GM12878 (cell line): ENCODE results near the gene YAF2. TPM values are rescaled to one million over a fixed set of nuclear protein-coding genes. Genes with fewer than 3 reads are reported as not detected.

Source experiments
- ATAC-seq: fragments of 200-7000 bp; cut with Tn5 transposase; 3 replicates; pipeline ENCODE4 v1.9.1; 2020; ENCODE audit warnings: mild to moderate bottlenecking, moderate library complexity
- BruUV-seq: library from RNA; stranded (reverse); fragments of 400-500 nt; replicated peaks from 2 replicates; lab custom pipeline; 2021; lab: Mats Ljungman, UMichigan
- CTCF ChIA-PET: fragments of 300-600 bp; sonication (Branson Sonifier 250); formaldehyde crosslinking; extraction: SDS; loops from one replicate; lab custom pipeline; 2021; ENCODE audit warnings: inconsistent platforms; lab: Yijun Ruan, JAX
- POLR2A ChIA-PET: fragments of 350-600 bp; formaldehyde crosslinking; extraction: SDS; loops from one replicate; lab custom pipeline; 2021; ENCODE audit warnings: inconsistent platforms; lab: Charles Lee
- RAD21 ChIA-PET: fragments of 300-600 bp; sonication (Branson Sonifier 250); formaldehyde crosslinking; loops from one replicate; lab custom pipeline; 2023; ENCODE audit warnings: antibody characterized with exemption; ENCODE audit not compliant: unreplicated experiment; lab: Charles Lee
- SMC1A ChIA-PET: fragments of 300-600 bp; sonication (Branson Sonifier 250); formaldehyde crosslinking; loops from one replicate; lab custom pipeline; 2023; ENCODE audit not compliant: unreplicated experiment, uncharacterized antibody; lab: Charles Lee
- DNase-seq: peaks from one replicate; pipeline ENCODE4 v3.0.0-alpha.2; 2011; ENCODE audit warnings: low read depth, low spot score
- FAIRE-seq: peaks from 3 replicates; lab custom pipeline; 2011; peaks lifted over from hg19 to GRCh38; lab: Jason Lieb, UNC
- H2AFZ ChIP-seq: 2 replicates; pipeline ENCODE4 v1.6.0; 2011; ENCODE audit warnings: low read depth, low read length, control low read depth; ENCODE audit not compliant: control insufficient read depth
- H3K27ac ChIP-seq: 2 replicates; pipeline ENCODE4 v1.5.1; 2011; ENCODE audit warnings: control low read depth; ENCODE audit not compliant: control insufficient read depth, insufficient read depth
- H3K27me3 ChIP-seq, 2 experiments: replicated peaks in 1 of 2; 2 replicates each; pipeline versions ENCODE4 v1.6.0 to v1.6.1; 2011; ENCODE audit warnings: low read length in 1 of 2; ENCODE audit not compliant: control insufficient read depth in 2 of 2, insufficient read depth in 2 of 2
- H3K36me3 ChIP-seq, 2 experiments: 2 replicates each; pipeline ENCODE4 v1.5.1; 2011; ENCODE audit warnings: low read length in 1 of 2; ENCODE audit not compliant: control insufficient read depth in 2 of 2, insufficient read depth in 2 of 2
- H3K4me1 ChIP-seq: 2 replicates; pipeline ENCODE4 v1.6.1; 2011; ENCODE audit warnings: mild to moderate bottlenecking, low read length, moderate library complexity, mixed read lengths; ENCODE audit not compliant: control insufficient read depth, insufficient read depth
- H3K4me2 ChIP-seq: 2 replicates; pipeline ENCODE4 v1.6.0; 2011; ENCODE audit warnings: control low read depth; ENCODE audit not compliant: control insufficient read depth, insufficient read depth
- H3K4me3 ChIP-seq: fragments of 200-600 bp; sonication (generic); 2 replicates; pipeline ENCODE4 v1.5.1; 2016
- H3K79me2 ChIP-seq: 2 replicates; pipeline ENCODE4 v1.6.0; 2011; ENCODE audit warnings: low read length; ENCODE audit not compliant: control insufficient read depth, insufficient read depth
- H3K9ac ChIP-seq: 2 replicates; pipeline ENCODE4 v1.8.0; 2011; ENCODE audit warnings: low read length, control low read depth, mixed read lengths; ENCODE audit not compliant: control insufficient read depth, insufficient read depth
- H3K9me3 ChIP-seq: replicated peaks from 3 replicates; pipeline ENCODE4 v1.5.1; 2011; ENCODE audit warnings: mild to moderate bottlenecking, low read length; ENCODE audit not compliant: control insufficient read depth, insufficient read depth
- H4K20me1 ChIP-seq: 2 replicates; pipeline ENCODE4 v1.6.0; 2011; ENCODE audit not compliant: control insufficient read depth, insufficient read depth
- HCFC1 ChIP-seq: fragments of 150-350 bp; IDR thresholded peaks from 2 replicates; pipeline ENCODE4 v1.6.1; 2014; ENCODE audit warnings: low read length
- MXI1 ChIP-seq: fragments of 150-350 bp; IDR thresholded peaks from 2 replicates; pipeline ENCODE4 v1.6.1; 2011; ENCODE audit warnings: low read depth, mild to moderate bottlenecking, inconsistent platforms, low read length, improper control_type of control experiment
- SMAD5 ChIP-seq: IDR thresholded peaks from 2 replicates; pipeline ENCODE4 v1.6.1; 2016; ENCODE audit warnings: antibody characterized with exemption, low read depth
- SPI1 ChIP-seq: IDR thresholded peaks from 2 replicates; pipeline ENCODE4 v1.6.1; 2011; ENCODE audit warnings: low read depth, mild to moderate bottlenecking, low read length, moderate library complexity, borderline replicate concordance; ENCODE audit not compliant: insufficient read depth
- ZNF24 ChIP-seq: fragments of 450-650 bp; IDR thresholded peaks from 2 replicates; pipeline ENCODE4 v1.6.1; 2017; ENCODE audit warnings: antibody characterized with exemption, mild to moderate bottlenecking
- WGBS: methylation state at CpG from one replicate; pipeline ENCODE4 v1.1.6; 2016; ENCODE audit warnings: low lambda C conversion rate; ENCODE audit not compliant: insufficient replicate concordance, insufficient coverage; ENCODE audit errors: missing lambda C conversion rate; 5-methylcytosine and 5-hydroxymethylcytosine counted together
- in situ Hi-C: fragments of 300-500 bp; cut with MboI; formaldehyde crosslinking; loops from 9 replicates; pipeline ENCODE4 v1.14.3; 2018; ENCODE audit warnings: mixed read lengths
- intact Hi-C: fragments of 100-400 bp; cut with micrococcal nuclease; formaldehyde crosslinking; loops from one replicate; pipeline ENCODE4 v1.14.2; 2022; ENCODE audit not compliant: unreplicated experiment
- polyA plus RNA-seq, 11 experiments: library from polyadenylated mRNA; depleted of rRNA in 4 of 11; unstranded in 6 of 11; stranded (reverse) in 5 of 11; fragments of >200 nt; fragmentation: Nextera tagmentation in 4 of 11; fragmentation: Illumina TruSeq in 1 of 11; extraction: Ambion mirVana in 4 of 11; extraction: Trizol in 1 of 11; gene quantifications; 1 replicate in 1 of 11; 2 replicates in 10 of 11; pipeline versions ENCODE4 v1.2.1 to v1.2.3, GENCODE V29; 2011 to 2016; ENCODE audit warnings: inconsistent platforms in 2 of 11, missing spikeins in 2 of 11, low read depth in 1 of 11
- total RNA-seq, 4 experiments: library from RNA; depleted of rRNA in 3 of 4; stranded (reverse); fragments of >200 nt in 3 of 4; fragmentation: Illumina TruSeq in 1 of 4; extraction: Trizol in 1 of 4; gene quantifications; 2 replicates each; pipeline versions ENCODE4 v1.2.1 to v1.2.3, GENCODE V29; 2013 to 2021
- TF ChIP-seq, protein P1 (sequence below): fragments of 450-650 bp; IDR thresholded peaks from 2 replicates; pipeline ENCODE4 v1.6.1; 2016; ENCODE audit warnings: mild to moderate bottlenecking
- TF ChIP-seq, protein P2 (sequence below): fragments of 450-650 bp; IDR thresholded peaks from 2 replicates; pipeline ENCODE4 v1.6.1; 2018; ENCODE audit warnings: mild to moderate bottlenecking, low read depth, moderate library complexity; ENCODE audit not compliant: partially characterized antibody

The YAF2 gene
- total and polyA plus RNA-seq, 10 of the 15 experiments (the other 5 are each of a cell fraction or from before 2014, with no cell fraction given), result 18.8 to 36.6 (median 23.0) TPM

DNA sequence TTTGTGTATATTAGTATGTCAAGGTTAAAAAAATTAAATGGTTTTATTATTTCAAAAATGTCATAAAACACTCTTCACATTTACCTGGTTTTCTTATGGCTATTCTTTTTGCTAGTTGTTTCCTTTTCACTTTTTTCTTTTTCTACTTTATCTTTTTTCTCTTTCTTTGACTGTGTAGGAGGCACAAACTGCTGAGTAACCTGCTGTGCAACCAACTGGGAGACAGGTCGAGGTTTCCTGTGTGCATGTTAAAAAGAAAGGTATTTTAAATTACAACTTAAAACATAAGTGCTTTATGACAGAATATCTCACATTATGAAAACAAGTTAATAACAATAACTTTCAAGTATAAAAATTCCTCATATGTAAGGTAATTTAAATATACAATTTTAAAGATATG lies 76.5 kb downstream of the YAF2 start (continued):
- TF ChIP-seq, protein P1, sequence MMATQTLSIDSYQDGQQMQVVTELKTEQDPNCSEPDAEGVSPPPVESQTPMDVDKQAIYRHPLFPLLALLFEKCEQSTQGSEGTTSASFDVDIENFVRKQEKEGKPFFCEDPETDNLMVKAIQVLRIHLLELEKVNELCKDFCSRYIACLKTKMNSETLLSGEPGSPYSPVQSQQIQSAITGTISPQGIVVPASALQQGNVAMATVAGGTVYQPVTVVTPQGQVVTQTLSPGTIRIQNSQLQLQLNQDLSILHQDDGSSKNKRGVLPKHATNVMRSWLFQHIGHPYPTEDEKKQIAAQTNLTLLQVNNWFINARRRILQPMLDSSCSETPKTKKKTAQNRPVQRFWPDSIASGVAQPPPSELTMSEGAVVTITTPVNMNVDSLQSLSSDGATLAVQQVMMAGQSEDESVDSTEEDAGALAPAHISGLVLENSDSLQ, result no peak
- no peak for TF ChIP-seq ZNF24
- TF ChIP-seq, protein P2, sequence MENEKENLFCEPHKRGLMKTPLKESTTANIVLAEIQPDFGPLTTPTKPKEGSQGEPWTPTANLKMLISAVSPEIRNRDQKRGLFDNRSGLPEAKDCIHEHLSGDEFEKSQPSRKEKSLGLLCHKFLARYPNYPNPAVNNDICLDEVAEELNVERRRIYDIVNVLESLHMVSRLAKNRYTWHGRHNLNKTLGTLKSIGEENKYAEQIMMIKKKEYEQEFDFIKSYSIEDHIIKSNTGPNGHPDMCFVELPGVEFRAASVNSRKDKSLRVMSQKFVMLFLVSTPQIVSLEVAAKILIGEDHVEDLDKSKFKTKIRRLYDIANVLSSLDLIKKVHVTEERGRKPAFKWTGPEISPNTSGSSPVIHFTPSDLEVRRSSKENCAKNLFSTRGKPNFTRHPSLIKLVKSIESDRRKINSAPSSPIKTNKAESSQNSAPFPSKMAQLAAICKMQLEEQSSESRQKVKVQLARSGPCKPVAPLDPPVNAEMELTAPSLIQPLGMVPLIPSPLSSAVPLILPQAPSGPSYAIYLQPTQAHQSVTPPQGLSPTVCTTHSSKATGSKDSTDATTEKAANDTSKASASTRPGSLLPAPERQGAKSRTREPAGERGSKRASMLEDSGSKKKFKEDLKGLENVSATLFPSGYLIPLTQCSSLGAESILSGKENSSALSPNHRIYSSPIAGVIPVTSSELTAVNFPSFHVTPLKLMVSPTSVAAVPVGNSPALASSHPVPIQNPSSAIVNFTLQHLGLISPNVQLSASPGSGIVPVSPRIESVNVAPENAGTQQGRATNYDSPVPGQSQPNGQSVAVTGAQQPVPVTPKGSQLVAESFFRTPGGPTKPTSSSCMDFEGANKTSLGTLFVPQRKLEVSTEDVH, result no peak
- no peak for TF ChIP-seq SMAD5

DNA sequence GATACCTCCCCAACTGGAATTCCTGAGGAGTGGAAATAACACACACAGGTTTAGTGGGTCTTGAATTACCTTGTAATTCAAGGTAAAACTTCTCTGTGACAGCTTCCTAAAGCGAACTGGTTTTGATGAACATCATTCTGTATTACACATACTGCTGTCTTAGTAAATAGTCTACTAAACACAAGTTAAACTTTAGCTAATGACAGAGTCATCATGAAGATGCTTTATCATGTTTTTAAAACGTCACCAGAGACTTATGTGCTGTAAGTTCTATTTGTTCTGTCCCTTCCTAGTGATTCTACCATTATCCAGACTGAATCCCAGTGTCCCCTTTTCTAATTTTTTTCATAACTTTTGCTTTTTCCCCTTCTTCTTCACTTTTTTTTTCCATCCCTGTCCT lies 81.8 kb downstream of the YAF2 start:
- no peak overlapping the region for H3K27ac ChIP-seq
- no peaks in the 10 kb centered on the region for H3K4me1 ChIP-seq
- H2AFZ ChIP-seq, result no peak overlapping the region
- H3K4me2 ChIP-seq, result no peak overlapping the region
- ChIA-PET SMC1A (interaction anchor here (0.6 to 0.7 kb wide), 2 partner anchors 32 to 215 kb away, joined by 3 to 4 read pairs; no protein-coding TSS in a partner anchor), RAD21 (no interaction called here), POLR2A (no interaction called here), CTCF (interaction anchor here (1.2 to 2.2 kb wide), 2 partner anchors 11 kb away, joined by 5 to 6 read pairs; partner anchors contain the start of gene GXYLT1)
- no peak for FAIRE-seq
- TF ChIP-seq MXI1 (no peak), HCFC1 (no peak), SPI1 (no peak)
- H3K79me2 ChIP-seq, result no peaks in the 10 kb centered on the region
- no peaks in the 10 kb centered on the region for H3K9me3 ChIP-seq
- BruUV-seq, result no TSS peak
- H3K4me3 ChIP-seq, result no peak overlapping the region
- ATAC-seq, result no peak
- H3K9ac ChIP-seq, result no peak overlapping the region
- no peaks in the 10 kb centered on the region for H4K20me1 ChIP-seq
- no peaks in the 10 kb centered on the region for H3K27me3 ChIP-seq
- DNase-seq, result no peak
- WGBS, result 91% methylated on average over 2 of the region's 2 CpGs
- intact Hi-C loops, result no loop called here
- peaks cover 0 to 5% of the 10 kb centered on the region in 2 experiments; a peak in 3 of 4 replicates for H3K36me3 ChIP-seq
- in situ Hi-C loops, result no loop called here
